GM12873 (cell line): ENCODE data around the gene ADCY2.

ENCODE experiments used
- TF ChIP-seq, protein P1 (sequence below): IDR thresholded peaks from 2 replicates; pipeline ENCODE4 v1.5.1; 2012; ENCODE audit warnings: low read depth, mild to moderate bottlenecking, moderate library complexity, low read length, control low read depth; ENCODE audit not compliant: insufficient read depth; ENCODE audit errors: missing control alignments

The ADCY2 gene

DNA sequence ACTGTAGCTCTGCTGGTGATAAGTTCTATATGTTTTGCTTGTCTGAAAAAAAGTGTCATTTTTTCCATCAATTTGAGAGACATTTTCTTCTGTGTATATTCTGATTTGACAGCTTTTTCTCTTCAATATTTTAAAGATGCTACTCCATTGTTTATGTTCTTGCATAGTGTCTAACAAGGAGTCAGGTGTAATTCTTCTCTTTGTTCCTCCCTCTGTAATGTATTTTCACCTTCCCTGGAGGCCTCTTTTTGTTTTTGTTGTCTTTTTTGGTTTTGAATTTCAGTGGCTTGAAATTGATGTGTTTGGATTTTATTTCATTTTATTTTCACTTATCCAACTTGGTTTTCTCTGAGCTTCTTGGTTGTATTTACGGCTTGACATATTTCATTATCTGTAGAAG, 75.8 kb downstream of the ADCY2 start:
- TF ChIP-seq, protein P1, sequence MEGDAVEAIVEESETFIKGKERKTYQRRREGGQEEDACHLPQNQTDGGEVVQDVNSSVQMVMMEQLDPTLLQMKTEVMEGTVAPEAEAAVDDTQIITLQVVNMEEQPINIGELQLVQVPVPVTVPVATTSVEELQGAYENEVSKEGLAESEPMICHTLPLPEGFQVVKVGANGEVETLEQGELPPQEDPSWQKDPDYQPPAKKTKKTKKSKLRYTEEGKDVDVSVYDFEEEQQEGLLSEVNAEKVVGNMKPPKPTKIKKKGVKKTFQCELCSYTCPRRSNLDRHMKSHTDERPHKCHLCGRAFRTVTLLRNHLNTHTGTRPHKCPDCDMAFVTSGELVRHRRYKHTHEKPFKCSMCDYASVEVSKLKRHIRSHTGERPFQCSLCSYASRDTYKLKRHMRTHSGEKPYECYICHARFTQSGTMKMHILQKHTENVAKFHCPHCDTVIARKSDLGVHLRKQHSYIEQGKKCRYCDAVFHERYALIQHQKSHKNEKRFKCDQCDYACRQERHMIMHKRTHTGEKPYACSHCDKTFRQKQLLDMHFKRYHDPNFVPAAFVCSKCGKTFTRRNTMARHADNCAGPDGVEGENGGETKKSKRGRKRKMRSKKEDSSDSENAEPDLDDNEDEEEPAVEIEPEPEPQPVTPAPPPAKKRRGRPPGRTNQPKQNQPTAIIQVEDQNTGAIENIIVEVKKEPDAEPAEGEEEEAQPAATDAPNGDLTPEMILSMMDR = no peak

DNA sequence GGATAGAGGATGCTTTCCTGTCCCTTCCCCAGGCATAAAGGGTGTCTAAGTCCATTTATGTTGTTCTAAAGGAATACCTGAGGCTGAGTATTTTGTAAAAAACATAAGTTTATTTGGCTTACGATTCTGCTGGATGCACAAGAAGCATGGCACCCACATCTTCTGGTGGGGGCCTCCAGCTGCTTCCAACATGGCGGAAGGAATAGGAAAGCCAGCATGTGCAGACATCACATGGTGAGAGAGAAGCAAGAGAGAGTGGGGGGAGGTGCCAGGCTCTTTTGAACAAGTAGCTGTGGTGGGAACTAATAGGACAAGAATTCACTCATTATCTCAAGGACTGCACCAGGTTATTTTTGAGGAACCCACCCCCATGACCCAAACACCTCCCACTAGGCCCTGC, 77.2 kb downstream of the ADCY2 start:
- TF ChIP-seq, protein P1 = no peak

DNA sequence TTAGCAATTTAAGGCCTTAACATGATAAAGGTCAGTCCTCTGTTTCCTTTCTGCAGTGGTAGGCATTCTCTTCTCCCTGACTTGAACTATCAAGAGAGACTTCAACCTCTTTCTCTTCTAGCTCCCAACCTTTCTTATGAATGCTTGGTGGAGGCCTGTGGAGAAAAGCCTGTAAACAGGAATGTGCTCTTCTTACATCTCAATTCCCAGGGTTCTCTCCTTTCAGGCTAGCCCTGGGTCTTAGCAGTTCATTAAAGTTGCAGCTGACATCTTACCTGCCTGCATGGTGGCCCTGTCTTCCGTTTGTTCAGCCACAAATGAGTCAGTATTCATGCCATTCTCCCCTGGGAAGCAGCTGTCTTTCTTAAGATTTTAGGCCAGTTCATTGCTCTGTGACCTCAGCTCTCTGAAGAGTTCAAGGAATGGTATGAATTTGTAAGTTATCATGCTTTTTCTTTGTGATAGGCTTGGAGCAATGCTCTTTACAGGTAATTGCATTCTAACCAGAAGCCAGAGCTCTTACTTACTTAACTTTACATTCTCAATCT, 77.8 kb downstream of the ADCY2 start:
- TF ChIP-seq, protein P1 = no peak

DNA sequence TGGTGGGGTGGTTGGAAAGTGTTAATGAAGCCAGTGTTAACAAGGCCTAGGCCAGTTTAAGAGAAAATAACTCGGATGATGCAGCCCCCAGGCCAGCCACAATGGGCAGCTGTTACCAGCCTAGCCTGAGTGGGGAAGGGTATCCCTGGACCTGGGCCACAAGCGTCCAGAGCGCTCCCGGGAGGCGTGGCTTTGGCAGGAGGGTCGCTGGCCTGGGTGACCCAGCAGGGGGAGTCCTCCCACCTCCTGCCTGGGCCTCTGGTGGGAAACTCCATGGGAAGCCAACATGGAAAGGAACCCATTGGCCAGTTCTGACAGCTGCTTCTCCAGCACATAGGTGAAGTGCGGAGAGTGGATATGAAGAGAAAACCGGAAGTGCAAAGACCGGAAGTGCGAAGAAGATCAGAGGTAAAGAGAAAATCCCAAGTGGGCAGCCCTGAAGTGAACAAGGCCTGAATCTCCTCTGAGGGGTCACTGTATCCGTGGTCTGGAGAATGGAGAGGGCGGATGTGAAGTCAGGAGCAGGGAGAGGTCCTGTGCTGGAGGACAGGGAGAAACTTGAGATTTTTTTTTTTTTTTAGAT, 79.0 kb downstream of the ADCY2 start:
- TF ChIP-seq, protein P1 = no peak

DNA sequence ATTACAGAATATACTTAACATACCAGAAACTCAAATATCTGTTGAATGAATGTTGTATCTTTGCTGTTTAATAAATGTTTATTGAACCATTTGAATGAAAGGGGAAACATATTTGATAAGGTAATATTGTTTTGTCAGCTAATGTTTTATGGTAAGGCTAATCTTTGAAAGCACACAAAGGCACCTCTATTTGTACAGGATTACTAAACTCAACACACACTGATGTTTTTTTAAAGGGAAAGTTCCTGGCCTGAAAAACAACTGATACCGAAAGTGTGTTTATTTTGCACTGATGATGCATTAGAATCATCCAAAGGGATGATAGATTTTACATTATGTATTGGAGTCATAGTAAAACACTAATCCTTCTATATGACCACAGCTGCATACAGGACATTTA, 82.5 kb downstream of the ADCY2 start:
- TF ChIP-seq, protein P1 = no peak

DNA sequence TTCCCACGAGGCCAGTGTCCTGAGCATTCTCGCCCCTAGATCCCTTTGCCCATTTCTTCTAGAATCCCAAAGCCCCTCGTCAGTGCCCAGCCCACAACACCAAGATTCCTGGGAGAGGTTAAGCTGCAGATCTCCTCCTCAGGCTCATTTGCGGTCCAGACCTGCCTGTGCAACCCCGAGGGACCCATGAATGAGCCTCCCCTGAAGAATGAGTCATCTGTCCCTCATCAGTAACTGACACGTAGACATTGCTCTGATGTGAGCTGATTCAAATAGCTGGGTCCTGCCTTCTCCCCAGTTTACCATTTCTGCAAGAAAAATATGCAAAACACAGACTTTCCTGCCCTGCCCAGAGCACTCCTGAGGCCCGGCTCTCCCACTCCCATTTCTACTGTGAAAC, 92.8 kb downstream of the ADCY2 start:
- TF ChIP-seq, protein P1 = no peak

DNA sequence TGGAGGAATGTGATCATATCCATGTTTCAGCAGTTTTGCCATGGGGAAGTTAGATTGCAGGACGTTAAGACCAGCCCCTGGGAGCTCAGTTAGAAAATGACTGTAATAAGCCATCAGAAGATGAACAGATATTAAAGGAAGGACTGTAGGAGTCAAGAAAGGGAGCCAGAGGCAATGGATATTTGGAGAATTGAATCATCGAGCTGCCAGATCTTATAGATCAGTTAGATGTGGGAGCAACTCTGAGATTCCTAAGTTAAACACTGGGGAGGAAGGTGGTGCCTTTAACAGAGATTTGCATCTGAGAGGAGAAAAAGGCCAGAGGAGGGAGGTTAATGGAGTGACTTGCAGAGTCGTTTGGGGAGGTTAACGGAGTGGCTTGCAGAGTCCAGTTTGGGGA, 96.4 kb downstream of the ADCY2 start:
- TF ChIP-seq, protein P1 = no peak
